ENCODE results near the gene NBPF3. TPM values are rescaled to one million over a fixed set of nuclear protein-coding genes. Genes with fewer than 3 reads are reported as not detected.

The NBPF3 gene
- total RNA-seq, 1 donor from 2014 or later, result 6.7 TPM

GRCh38 chr1:21496063-21496462, 56.1 kb downstream of the NBPF3 start:
- no peak for TF ChIP-seq CTCF (IDR thresholded peaks at IDR 0.05)
- Histone ChIP-seq H3K4me1 (no peaks in the 10 kb centered on the region), H3K4me3 (no peak overlapping the region), H3K36me3 (no peaks in the 10 kb centered on the region), H3K9me3 (no peaks in the 10 kb centered on the region), H3K27me3 (no peaks in the 10 kb centered on the region), H3K27ac (no peak overlapping the region)
- no peak for DNase-seq
- ATAC-seq, result no peak
- intact Hi-C loops (cut with DNase I), result no loop called here

GRCh38 chr1:21496886-21497285, 56.9 kb downstream of the NBPF3 start:
- H3K4me3 ChIP-seq, result no peak overlapping the region
- intact Hi-C loops (cut with DNase I), result no loop called here
- no peak for ATAC-seq
- DNase-seq, result no peak
- TF ChIP-seq CTCF (IDR thresholded peaks at IDR 0.05), result no peak
- no peaks in the 10 kb centered on the region for H3K9me3 ChIP-seq
- no peaks in the 10 kb centered on the region for H3K36me3 ChIP-seq
- H3K27ac ChIP-seq, result no peak overlapping the region
- no peaks in the 10 kb centered on the region for H3K27me3 ChIP-seq
- H3K4me1 ChIP-seq, result no peaks in the 10 kb centered on the region

- ATAC-seq (no peak), DNase-seq (no peak)
- intact Hi-C loops (cut with DNase I), result no loop called here
- Histone ChIP-seq H3K9me3 (no peaks in the 10 kb centered on the region), H3K27me3 (no peaks in the 10 kb centered on the region), H3K27ac (no peak overlapping the region), H3K36me3 (no peaks in the 10 kb centered on the region), H3K4me1 (no peaks in the 10 kb centered on the region), H3K4me3 (no peak overlapping the region)
- TF ChIP-seq CTCF (IDR thresholded peaks at IDR 0.05), result no peak
Observed at GRCh38 chr1:21497466-21498061, 57.6 kb downstream of the NBPF3 start.

- no peak for DNase-seq
- Histone ChIP-seq H3K36me3 (no peaks in the 10 kb centered on the region), H3K27ac (no peak overlapping the region), H3K4me1 (no peaks in the 10 kb centered on the region), H3K27me3 (no peaks in the 10 kb centered on the region), H3K4me3 (no peak overlapping the region), H3K9me3 (no peaks in the 10 kb centered on the region)
- intact Hi-C loops (cut with DNase I), result no loop called here
- TF ChIP-seq CTCF (IDR thresholded peaks at IDR 0.05), result no peak
- ATAC-seq, result no peak
Observed at GRCh38 chr1:21499283-21499950, 59.5 kb downstream of the NBPF3 start.

- no peak for TF ChIP-seq CTCF (IDR thresholded peaks at IDR 0.05)
- ATAC-seq, result no peak
- Histone ChIP-seq H3K27ac (no peak overlapping the region), H3K4me1 (peaks cover 4% of the 10 kb centered on the region), H3K27me3 (peaks cover 8% of the 10 kb centered on the region), H3K9me3 (no peaks in the 10 kb centered on the region), H3K4me3 (no peak overlapping the region), H3K36me3 (no peaks in the 10 kb centered on the region)
- DNase-seq, result peak; percentile 47
- intact Hi-C loops (cut with DNase I), result no loop called here
Observed at GRCh38 chr1:21503706-21504377, 63.9 kb downstream of the NBPF3 start.

All from upper lobe of right lung (tissue), 1 donor.